ENCODE measurements around the gene GFM1. TPM values are rescaled to one million over a fixed set of nuclear protein-coding genes. Genes with fewer than 3 reads are reported as not detected.

The GFM1 gene
- total and polyA plus RNA-seq, 2 of the 13 experiments (the other 11 are each of a cell fraction or from before 2014, with no cell fraction given), result 10.5 to 59.0 TPM

DNA sequence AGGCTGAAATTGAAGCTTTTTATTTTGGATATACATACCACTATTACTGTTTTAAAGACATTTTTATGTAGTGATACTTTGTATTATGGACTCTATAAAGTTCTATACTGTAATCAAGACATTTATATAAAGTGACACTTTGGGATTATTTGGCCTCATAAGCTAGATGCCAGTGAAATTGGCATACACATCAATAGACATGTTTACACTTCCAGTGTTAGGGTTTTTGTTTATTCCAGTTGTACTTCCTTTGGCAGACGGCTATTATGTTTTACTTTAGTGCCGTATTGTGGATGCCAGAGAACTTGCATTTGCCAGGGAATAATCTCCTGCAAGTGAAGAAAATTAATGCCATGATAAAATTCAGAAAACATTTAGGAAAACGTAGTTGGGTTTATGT is 22.1 kb downstream of the GFM1 start (continued):
- TF ChIP-seq ZNF329 (CRISPR knock-in tag; IDR thresholded peaks at IDR 0.05; ENCODE audit: low read depth) (no peak), SMAD3 (CRISPR knock-in tag; IDR thresholded peaks at IDR 0.05) (no peak), ZNF205 (CRISPR knock-in tag; IDR thresholded peaks at IDR 0.05) (no peak), TCF7L2 (IDR thresholded peaks at IDR 0.05; ENCODE audit: low read depth, low read length) (no peak), FOSL1 (CRISPR knock-in tag; IDR thresholded peaks at IDR 0.05; ENCODE audit: borderline replicate concordance) (no peak), ZBTB34 (CRISPR knock-in tag; IDR thresholded peaks at IDR 0.05) (no peak)

DNA sequence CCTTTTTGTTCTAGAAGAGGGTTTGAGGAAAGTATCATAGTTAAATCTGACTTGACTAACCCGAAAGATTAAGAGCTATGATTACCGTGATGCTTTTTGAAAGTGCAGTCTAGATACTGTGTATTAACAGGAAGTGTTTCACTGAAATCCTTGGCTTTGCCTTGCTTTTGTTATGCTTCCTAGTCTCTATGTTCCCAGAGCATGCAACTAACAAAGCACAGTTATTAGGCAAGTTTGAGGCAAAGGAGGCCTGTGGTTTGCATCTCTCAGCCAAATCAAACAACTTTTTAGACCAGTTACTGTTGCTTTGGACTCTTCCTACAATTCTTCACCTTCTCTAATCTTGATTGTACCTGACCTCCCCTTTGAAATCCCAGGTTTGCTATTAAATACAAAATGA is 24.2 kb downstream of the GFM1 start:
- intact Hi-C loops (cut with micrococcal nuclease; ENCODE audit: unreplicated experiment), result no loop called here
- no peak overlapping the region for H3K9ac ChIP-seq (ENCODE audit: insufficient read depth, low read depth, low read length)
- H3K79me2 ChIP-seq (ENCODE audit: insufficient read depth, low read length), result no peaks in the 10 kb centered on the region
- TF ChIP-seq TMF1 (CRISPR knock-in tag; IDR thresholded peaks at IDR 0.05; ENCODE audit: low read depth), result no peak
- TF ChIP-seq TP53 (CRISPR knock-in tag; conservative IDR thresholded peaks at IDR 0.05), result no peak
- TF ChIP-seq ZSCAN22 (CRISPR knock-in tag; IDR thresholded peaks at IDR 0.05), result no peak
- TF ChIP-seq ZNF678 (CRISPR knock-in tag; IDR thresholded peaks at IDR 0.05), result no peak
- TF ChIP-seq, protein P1, sequence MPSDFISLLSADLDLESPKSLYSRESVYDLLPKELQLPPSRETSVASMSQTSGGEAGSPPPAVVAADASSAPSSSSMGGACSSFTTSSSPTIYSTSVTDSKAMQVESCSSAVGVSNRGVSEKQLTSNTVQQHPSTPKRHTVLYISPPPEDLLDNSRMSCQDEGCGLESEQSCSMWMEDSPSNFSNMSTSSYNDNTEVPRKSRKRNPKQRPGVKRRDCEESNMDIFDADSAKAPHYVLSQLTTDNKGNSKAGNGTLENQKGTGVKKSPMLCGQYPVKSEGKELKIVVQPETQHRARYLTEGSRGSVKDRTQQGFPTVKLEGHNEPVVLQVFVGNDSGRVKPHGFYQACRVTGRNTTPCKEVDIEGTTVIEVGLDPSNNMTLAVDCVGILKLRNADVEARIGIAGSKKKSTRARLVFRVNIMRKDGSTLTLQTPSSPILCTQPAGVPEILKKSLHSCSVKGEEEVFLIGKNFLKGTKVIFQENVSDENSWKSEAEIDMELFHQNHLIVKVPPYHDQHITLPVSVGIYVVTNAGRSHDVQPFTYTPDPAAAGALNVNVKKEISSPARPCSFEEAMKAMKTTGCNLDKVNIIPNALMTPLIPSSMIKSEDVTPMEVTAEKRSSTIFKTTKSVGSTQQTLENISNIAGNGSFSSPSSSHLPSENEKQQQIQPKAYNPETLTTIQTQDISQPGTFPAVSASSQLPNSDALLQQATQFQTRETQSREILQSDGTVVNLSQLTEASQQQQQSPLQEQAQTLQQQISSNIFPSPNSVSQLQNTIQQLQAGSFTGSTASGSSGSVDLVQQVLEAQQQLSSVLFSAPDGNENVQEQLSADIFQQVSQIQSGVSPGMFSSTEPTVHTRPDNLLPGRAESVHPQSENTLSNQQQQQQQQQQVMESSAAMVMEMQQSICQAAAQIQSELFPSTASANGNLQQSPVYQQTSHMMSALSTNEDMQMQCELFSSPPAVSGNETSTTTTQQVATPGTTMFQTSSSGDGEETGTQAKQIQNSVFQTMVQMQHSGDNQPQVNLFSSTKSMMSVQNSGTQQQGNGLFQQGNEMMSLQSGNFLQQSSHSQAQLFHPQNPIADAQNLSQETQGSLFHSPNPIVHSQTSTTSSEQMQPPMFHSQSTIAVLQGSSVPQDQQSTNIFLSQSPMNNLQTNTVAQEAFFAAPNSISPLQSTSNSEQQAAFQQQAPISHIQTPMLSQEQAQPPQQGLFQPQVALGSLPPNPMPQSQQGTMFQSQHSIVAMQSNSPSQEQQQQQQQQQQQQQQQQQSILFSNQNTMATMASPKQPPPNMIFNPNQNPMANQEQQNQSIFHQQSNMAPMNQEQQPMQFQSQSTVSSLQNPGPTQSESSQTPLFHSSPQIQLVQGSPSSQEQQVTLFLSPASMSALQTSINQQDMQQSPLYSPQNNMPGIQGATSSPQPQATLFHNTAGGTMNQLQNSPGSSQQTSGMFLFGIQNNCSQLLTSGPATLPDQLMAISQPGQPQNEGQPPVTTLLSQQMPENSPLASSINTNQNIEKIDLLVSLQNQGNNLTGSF (CRISPR knock-in tag; IDR thresholded peaks at IDR 0.05), result no peak
- no peak for TF ChIP-seq ZNF547 (CRISPR knock-in tag; IDR thresholded peaks at IDR 0.05)
- TF ChIP-seq BRF2 (CRISPR knock-in tag; IDR thresholded peaks at IDR 0.05), result no peak
- no peak for TF ChIP-seq NFYC (CRISPR knock-in tag; IDR thresholded peaks at IDR 0.05)
- no peaks in the 10 kb centered on the region for H3K27me3 ChIP-seq (ENCODE audit: control insufficient read depth in 1 of 2, insufficient read depth in 2 of 2, low read length in 2 of 2)
- no peak for FAIRE-seq
- DNase-seq (ENCODE audit: low spot score), result no peak
- peaks cover 7 to 48% of the 10 kb centered on the region in 2 experiments for H3K36me3 ChIP-seq (replicated peaks in 1 of 2; ENCODE audit: control insufficient read depth in 1 of 2, insufficient read depth in 2 of 2, low read length in 2 of 2)
- POLR2A ChIA-PET, result no interaction called here
- H3K27ac ChIP-seq (ENCODE audit: extremely low read length, insufficient read depth, low read length), result no peak overlapping the region
- H3K4me2 ChIP-seq (ENCODE audit: low read depth, low read length), result no peak overlapping the region
- CTCF ChIA-PET (ENCODE audit: low intra/inter-chr PET ratio, low total read pairs), result no interaction called here
- H2AFZ ChIP-seq (ENCODE audit: low read length), result no peak overlapping the region
- H4K20me1 ChIP-seq (ENCODE audit: insufficient read depth, low read length), result no peaks in the 10 kb centered on the region; the same call in 1 of the 2 replicates
- no peaks in the 10 kb centered on the region for H3K4me1 ChIP-seq (ENCODE audit: insufficient read depth, low read length)
- ATAC-seq, result no peak
- in situ Hi-C loops (cut with HindIII; ENCODE audit: extremely low pct_ligation_motif_present, low pct_unique_long_range_greater_than_20kb), result no loop called here
- no peaks in the 10 kb centered on the region for H3K9me3 ChIP-seq (ENCODE audit: low read length)
- no TSS peak for BruUV-seq (replicated peaks)
- H3K4me3 ChIP-seq (replicated peaks in 1 of 3; ENCODE audit: insufficient read depth in 1 of 3, low read depth in 2 of 3, low read length in 3 of 3), result no peak overlapping the region
- WGBS (ENCODE audit: low lambda C conversion rate), result 97% methylated on average over 2 of the region's 2 CpGs
